Myocyte (in vitro differentiated cells): ENCODE measurements around the gene TMEM132D. TPM values are rescaled to one million over a fixed set of nuclear protein-coding genes. Genes with fewer than 3 reads are reported as not detected.
A peak's percentile ranks its signal among the peaks of the same experiment; 100 is the strongest.

ENCODE experiments used
- DNase-seq: peaks from one replicate; pipeline ENCODE4 v3.0.0-alpha.2; 2012; ENCODE audit warnings: low read depth
- total RNA-seq: library from RNA; depleted of rRNA; stranded (reverse); fragments of >200 nt; gene quantifications from 2 replicates; pipeline ENCODE4 v1.2.3, GENCODE V29; 2014

The TMEM132D gene
- total RNA-seq, 1 donor from 2014 or later: not detected

DNA sequence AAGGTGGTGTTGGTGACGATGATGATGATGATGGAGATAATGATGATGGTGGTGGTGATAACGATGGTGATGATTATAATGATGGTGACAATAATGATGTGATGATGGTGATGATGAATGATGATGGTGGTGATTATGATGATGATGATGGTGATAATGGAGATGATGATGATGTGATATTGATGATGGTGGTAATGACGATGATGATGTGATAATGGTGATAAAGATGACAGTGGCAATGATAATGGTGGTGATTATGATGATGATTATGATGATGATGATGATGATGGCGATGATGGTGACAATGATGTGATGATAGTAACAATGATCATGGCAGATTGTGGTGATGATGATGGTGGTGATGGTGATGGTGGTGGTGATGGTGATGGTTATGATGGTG is 532.6 kb downstream of the TMEM132D start:
- DNase-seq: no peak

DNA sequence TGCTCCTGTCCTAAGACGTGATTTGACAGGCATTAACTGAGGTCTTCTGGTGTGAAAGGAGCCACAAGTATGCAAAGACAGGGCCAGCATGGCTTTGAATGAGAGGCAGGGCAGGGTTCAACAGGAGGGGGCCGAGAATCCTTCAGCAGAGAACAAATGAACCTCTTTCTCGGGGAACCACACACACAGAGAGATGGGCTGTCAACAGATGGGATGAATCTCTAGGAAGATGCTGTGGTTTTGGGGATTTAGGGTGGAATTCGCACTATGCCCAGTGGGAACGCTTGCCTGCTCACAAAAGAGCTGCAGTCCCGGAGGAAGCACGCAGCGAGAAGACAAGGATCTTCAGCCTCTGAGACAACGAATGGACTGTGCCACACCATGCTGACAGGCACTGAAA is 537.2 kb downstream of the TMEM132D start:
- DNase-seq: no peak

DNA sequence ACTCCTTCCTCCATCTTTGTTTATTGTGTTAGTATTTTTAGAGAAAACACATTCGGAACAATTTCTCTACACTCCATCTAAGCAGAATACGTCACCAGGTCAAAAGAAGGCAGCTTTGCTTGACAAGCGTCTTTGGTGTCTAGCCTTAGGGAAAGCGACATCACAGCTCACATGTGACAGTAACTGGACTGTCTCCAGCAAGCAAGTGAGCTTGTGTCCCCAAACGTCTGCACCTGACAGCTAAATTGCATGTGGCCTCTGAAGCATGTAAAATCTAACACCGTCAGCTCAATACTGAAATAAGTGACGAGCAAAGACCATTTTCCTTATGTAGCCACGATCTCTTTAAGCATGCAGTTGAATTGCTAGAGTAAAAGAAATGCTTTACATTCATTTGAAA is 540.8 kb downstream of the TMEM132D start:
- DNase-seq: no peak

DNA sequence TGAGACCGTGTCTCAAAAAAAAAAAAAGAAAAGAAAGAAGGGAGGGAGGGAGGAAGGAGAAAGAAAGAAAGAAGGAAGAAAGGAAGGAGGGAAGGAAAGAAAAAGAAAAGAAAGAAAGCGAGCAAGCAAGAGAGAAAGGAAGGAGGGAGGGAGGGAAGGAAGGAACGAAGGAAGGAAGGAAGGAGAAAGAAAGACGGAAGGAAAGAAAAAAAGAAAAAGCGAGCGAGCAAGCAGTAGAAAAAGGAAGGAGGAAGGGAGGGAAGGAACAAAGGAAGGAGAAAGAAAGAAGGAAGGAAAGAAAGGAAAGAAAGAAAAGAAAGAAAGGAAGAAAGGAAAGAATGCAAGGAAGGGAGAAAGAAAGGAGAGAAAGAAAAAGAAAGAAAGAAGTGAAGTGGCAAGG is 546.6 kb downstream of the TMEM132D start:
- DNase-seq: no peak

DNA sequence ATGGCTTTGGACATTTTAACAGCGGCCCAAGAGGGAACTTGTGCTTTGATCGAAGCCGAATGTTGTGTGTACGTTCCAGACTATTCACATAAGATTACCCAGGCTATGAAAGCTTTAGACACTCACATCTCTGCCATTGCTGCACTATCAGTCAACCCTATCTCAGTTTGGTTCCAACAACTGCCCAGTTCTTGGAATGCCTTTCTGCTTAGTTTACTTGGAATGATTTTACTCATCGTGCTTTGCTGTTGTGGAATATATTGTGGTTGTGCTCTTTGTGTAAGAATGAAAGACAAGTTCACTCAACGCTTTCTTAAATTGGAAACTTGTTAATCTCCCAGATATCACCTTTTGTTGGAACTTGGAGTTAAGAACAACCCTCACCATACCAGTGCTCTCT is 552.3 kb downstream of the TMEM132D start:
- no peak for DNase-seq

DNA sequence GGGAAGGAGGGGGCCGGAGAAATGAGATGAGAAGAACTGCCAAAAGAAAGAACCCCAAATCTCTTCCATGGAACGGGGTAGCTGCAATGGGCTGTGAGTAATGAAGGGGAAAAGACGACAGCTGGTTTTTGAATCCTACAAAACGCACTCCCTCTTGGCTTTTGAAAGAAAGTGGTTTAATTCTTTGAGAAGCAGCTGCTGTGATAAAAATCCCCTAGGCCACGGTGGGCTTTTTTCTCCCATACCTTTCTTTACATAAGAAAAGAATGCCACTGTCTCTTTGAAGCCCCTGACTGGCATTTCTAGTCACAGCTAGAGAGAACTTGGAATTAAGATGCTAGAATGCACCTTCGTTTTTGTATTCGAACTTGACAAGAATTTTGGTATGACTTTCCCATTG is 564.5 kb downstream of the TMEM132D start:
- DNase-seq: no peak

DNA sequence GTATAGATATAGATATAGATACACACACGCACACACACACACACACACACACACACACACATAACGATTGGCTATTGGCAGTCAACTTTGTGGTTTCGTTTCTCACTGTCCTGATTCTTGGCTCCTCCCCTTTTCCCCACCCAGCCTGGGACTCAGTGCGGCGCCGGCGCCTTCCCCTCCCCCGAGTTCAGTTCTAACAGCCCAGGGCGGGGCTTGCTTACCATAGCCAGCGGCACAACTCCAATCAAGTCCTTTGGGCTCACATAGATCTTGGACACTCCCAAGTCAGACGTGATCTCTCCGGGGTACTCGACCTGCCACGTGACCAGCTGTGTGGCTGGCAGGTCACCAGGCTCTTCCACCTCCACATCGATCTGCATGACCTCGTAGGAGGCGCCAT is 566.4 kb downstream of the TMEM132D start:
- DNase-seq: no peak

DNA sequence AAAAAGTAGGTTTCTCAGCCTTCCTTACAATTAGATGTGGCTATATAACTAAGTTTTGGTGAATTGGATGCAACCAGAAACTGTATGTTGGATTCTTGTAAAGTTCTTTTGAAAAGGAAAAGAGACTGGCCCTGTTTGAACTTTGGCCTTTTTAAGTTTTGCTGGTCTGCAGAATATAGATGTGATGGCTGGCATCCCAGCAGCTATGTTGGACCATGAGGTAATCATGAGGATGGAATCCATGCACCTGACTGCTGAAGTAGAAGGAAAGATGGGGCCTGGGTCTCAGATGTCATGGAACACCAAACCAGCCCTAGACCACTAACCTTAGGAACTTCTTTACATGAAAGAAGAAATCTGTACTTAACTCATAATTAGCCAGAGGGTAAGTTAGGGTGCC is 568.1 kb downstream of the TMEM132D start:
- no peak for DNase-seq

DNA sequence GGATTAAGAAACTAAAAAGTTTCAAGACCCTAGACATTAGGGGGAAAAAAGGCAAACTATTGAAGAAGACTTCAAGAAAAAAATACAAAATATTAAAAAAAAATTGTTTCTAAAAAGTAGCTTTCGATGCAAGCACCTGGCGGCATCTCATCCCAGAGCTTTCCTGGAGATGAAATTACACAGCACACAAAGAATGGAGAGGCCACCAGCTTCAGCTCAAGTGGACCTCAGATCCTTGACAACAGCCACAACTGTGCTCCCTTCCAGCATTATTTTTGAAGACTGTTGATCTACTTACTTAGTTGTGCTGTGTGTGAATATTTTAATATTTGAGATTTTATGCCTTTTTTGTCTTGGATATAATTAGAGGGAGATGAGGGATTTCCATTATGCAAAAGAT is 571.5 kb downstream of the TMEM132D start:
- DNase-seq: no peak

DNA sequence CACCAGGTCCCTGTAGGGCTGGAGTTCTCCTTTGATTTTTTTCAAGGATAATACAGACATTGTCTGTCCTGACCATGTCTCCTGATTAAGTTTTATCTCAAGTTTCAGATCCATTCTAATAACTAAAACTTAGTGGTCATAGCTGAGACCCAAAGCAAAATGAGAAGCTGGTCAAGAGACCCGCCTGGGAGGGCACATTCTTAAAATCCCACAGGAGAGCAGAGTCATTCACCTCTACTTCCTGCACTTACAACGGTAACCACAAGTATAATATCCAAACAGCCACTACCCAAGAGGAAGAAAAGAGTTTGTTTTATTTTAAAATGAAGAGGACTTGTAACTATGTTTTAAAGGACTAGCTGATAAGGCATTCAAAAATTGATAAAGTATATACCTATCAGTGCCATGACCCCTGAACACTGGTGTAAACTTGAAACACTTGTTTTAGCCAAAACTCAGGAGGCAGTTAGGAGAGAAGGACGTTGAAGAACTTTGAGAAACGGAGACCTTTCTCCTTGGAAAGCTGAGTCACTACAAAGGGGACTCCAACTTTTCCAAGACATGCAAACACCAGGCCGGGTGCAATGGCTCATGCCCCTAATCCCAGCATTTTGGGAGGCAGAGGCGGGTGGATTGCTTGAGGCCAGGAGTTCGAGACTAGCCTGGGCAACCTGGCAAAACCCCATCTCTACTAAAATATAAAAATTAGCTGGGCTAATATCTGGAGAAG is 572.3 kb downstream of the TMEM132D start:
- no peak for DNase-seq

DNA sequence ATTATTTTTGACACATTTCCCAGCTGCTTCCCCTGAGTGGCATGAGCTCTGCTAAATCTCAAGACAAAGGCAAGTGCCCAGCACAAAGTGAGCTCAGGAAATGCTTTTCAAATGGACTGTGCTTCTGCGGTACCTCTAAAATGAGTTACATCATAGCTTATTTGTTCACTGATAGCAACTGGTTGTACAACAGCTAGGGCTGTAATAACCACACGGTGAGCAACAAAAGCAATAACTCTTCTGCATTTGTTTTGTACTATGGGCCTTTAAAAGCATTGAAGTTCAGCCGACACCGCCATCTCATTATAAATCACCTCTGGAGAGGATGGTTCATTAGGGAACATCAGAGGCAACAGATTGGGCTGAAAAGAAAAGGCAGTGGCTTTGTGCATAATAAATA is 575.6 kb downstream of the TMEM132D start:
- DNase-seq: no peak

DNA sequence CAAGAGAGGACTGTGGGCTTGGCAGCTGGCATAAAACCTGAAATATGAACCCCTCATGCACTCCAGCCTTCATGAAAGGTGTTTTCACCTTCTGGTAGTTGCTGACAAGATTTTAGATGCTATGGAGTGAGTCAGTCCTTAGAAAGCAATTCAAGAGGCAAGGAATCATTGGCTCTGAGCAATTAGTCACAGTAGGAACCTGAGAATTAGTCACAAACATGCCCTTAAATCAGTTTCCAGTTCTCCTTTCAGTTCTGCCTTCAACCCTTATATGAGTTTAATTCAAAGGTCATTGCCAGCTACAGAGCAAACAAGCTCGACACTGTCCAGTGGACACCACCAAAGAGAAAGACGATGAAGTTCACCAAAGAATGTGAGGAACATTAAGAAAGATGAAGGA is 578.3 kb downstream of the TMEM132D start:
- no peak for DNase-seq

DNA sequence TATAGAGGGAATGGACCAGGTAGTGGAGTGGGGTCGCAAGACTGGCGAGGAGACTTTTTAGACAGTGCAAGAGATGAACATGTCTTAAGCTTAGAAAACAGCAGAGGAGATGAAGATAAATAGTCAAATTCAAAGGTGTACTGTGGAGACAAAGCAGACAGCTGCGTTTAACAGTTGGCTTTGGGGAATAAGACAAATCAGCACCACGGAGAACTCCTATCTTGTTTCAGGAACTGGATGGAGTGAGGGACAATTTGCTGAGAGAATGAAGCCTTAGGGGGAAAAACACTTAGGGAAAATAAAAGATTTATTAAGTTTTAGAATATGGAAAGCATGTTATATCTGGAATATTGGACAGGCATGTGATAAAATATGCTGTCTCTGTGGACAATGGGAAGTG is 591.8 kb downstream of the TMEM132D start:
- peak; percentile 1 for DNase-seq

DNA sequence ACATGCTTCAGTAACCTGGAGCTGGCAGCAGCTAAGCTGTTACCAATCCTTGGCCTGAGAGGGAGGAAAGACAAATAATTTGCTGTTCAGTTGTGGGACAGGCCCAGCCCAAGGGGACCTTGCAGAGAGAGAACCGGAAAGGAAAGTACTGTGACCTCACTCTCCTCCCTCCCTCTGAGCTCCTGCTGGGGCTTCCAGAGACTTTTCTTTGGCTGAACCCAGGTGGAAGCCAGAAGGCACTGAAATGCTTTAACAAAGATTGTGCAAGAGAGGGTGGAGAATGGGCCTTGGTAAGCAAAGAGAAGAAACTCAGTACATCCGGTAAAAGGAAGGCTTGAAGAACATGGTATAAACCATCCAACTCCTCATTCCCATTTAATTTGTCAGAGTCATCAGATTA is 593.5 kb downstream of the TMEM132D start:
- DNase-seq: no peak

DNA sequence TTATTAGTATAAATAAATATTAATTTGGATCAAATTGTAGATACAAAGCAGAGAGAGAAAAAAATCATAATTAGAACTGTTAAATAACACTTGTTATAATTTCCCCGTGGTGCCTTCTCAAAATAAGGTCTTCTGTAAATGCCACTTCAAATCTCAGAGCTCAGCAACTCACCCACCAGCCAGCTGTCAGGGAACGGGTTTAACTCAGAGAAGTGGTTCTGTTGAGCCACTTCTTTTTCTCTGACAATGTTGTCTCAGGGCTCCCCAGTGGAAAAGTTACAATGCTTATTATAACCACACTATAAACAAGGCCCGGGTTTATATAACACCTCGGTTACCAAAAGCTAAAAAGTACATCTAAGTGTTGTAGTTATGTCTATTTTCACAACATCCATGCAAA is 598.0 kb downstream of the TMEM132D start:
- no peak for DNase-seq

DNA sequence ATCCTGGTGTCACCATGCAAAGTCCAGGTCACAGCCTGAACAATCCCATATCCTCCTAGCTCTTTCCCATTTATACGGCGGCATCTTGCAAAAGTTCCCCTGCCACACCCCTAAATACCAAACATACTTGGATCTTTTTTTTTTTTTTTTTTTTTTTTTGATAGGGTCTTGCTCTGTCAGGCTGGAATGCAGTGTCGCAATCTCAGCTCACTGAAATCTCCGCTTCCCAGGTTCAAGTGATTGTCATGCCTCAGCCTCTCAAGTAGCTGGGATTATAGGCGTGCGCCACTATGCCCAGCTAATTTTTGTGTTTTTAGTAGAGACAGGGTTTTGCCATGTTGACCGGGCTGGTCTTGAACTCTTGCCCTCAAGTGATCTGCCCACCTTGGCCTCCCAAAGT is 599.3 kb downstream of the TMEM132D start:
- no peak for DNase-seq

DNA sequence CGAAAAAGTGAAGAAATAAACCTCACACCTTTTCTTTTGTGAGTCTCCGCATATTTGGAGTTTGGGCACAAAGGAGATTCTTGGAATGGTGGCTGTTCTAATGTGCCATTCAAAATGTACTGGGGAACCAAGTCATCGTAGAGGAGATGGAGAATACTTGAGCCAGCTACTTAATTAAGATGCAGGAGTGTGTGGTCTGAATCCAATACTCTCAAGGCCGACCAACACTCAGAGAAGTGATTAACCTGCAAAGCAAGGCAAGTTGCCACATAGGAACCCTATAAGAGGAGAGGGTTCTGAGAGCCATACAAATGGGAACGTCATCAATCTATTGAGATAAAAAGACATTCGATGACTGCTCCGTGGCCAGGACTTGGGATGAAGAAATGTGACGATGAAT is 603.8 kb downstream of the TMEM132D start:
- DNase-seq: no peak

DNA sequence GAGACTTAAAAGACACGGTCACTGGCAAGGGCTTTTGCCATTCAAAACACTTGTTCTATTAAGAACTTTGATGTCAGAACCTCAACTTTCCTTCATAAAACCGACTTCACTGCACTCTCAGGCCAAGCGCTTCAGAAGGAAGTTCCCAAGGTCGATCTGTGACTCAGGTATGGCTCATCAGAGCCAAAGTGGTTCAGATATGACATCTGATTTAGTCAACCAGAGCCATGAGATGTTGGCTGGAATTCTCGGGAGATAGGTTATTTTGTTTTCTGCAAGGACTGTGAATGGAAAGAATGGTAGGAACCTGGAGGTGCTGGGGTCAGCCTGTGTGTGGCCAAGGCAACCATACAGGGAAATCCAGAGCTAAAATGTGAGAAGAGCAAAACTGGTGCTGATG is 604.9 kb downstream of the TMEM132D start:
- no peak for DNase-seq

DNA sequence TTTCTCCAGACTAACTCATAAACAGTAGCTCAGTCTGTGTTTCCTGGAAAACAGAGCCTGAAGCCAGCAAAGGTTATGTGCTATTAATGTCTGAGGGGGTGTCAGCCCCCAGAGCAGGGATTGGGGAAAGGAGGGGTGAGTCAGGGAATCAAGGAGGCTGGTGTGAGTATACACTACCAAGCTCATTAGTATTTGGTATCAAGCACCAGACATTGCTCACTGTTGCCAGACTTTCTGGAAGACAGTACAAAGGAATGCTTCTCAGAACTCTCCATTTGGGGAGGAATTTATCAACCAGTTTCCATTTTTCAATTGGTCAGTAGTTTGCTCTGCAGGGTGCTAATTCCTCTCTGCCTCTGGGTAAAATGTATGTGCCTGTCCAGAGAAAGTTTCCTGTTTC is 607.2 kb downstream of the TMEM132D start:
- DNase-seq: no peak

DNA sequence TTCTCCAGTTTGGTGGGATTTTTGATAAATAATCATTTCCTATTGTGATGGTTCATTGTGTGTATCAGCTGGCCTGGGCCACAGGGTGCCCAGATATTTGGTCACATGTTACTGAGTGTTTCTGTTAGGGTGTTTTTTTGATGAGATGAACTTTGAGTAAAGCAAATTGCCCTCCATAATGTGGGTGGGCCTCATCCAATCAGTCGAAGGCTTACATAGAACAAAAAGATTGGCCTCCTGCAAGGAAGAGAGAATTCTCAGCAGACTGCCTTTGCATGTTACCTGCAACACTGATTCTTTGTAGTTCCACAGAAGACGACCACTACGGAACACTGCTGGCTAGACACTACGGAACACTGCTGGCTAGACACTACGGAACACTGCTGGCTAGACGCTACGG is 609.0 kb downstream of the TMEM132D start:
- DNase-seq: no peak

DNA sequence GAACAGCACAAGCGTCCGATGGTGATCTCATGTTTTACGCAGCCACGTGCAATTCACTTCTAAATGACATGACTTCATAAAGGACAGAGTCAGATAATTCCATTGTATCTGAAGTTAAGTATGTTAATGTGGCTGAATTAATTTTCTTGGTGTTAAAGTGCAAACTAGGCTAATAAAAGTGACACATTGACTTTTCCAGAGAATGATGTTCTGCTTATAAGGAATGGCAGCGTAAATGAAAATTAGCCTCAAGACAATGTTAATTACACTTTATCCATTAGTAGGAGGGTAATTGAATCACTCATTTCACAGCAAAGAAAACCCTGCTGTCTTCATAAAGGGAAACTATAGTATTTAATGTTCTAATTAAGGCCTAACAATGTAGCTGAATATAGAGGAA is 624.1 kb downstream of the TMEM132D start:
- no peak for DNase-seq

DNA sequence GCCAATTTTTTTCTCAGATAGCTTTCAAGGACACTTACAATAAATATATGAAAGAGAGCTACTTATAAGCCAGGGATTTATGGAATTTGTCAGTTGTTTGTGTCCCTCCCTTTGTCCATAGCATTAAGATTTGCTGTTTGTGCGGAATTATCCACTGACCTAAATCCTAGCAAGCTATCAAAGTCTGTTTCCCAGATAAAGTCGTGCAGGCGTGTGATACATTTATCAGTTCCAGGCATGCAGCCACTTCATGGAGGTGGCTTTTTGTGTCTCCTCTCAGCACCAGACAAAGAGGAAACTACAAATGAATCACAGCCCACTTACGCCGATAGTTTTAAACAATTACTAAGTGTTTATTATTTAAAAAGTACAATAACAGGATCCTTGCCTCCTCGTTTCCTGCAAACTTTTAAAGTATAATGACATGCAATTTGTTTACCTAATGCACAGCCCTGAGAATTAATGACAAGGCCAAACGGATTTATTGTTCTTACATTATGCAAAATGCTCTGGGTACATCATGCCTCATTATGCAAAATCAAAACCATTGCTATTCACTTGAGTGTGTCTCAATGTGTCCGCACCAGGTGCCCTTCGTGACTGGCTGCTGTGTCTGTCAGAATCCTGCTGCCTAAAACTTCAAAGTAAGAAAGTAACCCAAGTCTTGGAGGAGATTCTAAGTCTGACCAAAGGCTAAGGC is 627.3 kb downstream of the TMEM132D start:
- DNase-seq: no peak
